CD4-positive, alpha-beta T cell treated with Interferon gamma for 1 hour (primary cell): ENCODE measurements around the gene PIK3C2G.
"Not testable (repeated sequence)": the region's sequence is repeated elsewhere in the genome, so short reads cannot be mapped to it uniquely, and the experiment has no call there.

ENCODE experiments used
- DNase-seq: peaks from one replicate; pipeline ENCODE4 v3.0.0-alpha.2; 2020

The PIK3C2G gene

DNA sequence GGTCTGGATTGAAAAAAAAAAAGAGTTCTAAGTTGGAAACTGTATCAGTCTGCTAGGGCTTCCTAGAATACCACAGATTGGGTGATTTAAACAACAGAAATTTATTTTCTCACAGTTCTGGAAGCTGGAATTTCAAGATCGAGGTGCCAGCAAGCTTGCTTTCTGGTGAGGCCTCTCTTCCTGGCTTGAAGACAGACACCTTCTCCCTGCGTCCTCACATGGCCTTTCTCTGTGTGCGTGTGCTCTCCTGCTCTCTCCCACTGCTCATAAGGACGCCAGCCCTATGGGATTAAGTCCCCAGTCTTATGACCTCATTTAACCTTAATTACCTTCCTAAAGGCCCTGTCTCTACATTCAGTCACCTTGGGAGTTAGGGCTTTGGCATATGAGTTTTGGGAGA lies 215.5 kb downstream of the PIK3C2G start:
- no peak for DNase-seq

DNA sequence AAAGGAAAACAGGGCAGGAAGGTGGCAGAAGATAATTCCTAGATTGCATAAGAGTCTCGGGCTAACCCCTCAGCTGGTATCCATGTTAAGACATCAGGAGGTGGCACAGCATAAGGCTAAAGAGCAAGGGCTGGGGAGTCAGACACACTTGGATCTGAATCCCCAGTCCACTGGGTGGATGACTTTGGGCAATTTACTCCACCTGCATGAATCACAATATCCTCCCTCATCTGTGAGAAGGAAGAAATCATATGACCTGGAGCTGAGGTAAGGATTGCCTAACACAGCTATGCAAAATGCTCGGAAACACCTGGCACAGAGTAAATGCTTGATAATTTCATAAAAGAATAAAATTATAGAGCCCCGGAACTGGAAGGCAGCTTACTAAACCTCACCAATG lies 217.9 kb downstream of the PIK3C2G start:
- no peak for DNase-seq

DNA sequence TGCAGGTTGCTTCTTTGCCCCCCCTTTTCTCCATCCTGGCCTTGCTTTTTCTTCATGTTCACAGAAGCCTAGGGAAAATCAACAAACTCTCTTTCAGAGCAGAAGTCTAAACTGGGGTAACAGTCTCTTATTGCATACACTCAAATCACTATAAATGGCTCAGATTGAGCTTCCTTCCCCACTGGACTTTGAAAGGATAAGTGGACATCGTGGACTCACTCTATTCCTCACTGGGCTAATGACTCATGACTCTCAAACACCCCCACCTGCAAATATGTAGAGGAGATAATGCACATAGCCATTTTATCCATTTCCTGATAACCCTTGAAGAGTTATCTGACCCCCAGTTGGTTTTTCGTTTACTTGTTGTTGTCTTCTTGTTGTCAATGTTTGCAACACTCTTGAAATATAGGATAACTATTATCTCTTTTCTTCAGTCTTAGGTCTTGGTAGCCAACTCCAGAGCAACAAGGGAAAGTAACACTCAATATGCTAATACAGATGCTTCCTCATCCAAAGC lies 221.3 kb downstream of the PIK3C2G start:
- DNase-seq = no peak

DNA sequence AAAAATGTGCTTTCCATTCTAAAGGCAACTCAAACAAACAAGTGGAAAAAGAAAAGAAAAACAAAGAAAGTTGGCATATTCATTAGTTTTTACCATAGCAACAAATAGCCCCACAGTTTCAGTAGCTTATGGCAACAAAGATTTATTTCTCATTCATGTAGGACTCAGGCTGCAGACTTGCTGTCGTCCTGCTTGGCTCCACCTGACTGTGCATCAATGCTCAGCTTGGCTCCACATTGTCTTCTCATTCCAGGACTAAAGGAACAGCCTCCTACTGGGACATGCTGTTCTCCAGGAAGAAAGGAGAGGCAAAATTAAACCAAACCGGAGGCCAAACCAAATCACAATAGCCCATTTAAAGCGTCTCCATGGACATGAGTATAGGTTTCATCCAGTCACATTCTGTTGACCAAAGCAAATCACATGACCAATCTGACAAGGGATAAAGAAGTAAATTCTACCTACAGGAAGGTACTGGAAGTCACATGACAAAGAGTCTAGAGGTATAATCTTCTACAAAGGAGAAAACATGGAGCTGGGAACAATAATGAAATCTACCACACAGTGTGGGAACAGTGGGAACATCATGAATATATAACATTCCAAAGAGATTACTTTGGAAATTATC lies 222.5 kb downstream of the PIK3C2G start:
- no peak for DNase-seq

DNA sequence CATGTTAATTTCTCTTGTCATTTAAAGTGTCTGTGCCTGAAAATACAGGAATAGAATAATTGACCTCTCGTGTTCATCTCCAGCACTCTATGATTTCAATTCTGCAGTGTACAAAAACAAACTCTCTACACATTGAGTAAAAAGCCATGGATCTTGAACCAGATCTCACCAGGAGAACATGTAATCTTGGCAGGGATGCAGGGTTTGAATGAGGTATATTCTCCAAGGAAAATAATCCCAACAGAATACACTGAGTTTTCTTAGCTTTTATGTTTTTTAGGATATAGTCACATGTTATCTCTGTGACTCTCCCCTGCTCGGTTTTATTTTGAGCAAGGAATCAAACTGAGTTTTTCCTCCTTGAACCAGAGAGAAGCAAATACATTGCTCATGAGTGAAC lies 224.7 kb downstream of the PIK3C2G start:
- DNase-seq = no peak

DNA sequence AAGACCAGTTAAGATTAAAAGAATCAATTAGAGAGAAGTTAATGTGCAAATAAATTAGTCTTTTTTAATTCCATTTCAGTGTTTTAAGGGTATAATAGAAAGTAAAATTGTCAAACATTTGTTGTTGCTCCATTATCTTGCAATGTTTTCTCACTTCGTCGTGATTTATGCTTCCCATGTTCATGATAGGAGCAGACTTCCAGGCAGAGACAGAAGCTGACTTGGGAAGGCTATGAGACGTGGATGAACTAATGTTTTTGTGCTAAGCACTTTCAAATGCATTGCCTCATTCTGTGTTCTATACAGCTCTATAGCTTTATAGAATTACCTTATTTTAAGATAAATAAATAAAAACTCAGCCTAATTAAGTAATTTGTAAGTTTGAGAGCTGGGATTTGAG lies 226.2 kb downstream of the PIK3C2G start:
- no peak for DNase-seq

DNA sequence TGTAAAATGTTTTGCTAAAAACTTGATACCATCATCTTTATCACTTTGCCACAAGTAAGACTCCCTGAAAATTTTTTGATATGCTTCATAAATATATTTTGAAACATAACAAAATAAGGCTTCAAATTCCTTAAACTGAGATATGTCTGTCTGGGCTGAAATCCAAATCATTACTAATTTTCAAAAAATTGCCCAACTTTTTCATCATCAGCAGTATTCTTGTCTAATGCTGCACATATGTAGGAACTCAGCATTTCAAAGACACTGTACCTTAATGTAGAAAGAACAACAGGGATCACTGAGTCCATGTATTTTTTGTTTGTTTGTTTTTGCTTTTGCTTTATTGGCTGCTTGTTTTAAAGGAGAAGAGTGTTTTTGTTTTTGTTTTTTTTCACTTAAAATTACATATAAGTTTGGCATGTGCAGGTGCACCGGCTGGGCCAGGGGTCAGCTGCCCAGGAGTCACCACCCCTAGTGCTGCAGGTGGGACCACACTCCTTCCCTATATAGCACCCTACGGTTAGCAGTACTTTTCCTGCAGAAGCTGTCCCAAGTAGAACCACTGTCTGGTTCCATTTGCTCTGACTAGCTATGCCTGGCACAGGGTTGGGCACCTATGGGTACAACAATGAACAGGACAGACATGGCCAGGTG lies 231.2 kb downstream of the PIK3C2G start:
- DNase-seq = no peak

DNA sequence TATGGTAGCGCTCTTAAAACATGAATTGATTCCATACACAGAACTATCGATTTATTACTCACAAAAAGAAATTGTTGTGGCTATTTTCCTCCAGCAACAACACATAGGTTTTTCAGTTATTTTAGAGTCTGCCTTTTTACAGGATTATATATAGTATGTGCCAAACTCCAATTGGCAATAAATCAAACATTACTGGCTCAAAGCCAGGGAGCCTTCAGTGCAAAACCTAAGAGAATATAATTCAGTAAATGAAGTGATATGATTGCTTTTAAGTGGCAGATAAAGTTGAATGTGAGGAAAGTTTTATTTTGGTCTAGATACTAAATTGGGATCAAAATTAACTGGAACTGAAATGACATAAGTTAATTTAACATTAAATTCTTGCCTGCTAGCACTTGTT lies 234.8 kb downstream of the PIK3C2G start:
- no peak for DNase-seq

DNA sequence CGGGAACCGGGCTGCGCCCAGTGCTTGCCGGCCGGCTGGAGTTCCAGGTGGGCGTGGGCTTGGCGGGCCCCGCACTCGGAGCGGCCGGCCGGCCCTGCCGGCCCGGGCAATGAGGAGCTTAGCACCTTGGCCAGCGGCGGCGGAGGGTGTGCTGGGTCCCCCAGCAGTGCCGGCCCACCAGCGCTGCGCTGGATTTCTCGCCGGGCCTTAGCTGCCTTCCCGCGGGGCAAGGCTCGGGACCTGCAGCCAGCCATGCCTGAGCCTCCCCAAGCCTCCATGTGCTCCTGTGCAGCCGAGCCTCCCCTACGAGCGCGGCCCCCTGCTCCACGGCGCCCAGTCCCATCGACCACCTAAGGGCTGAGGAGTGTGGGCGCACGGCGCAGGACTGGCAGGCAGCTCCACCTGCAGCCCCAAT lies 238.8 kb downstream of the PIK3C2G start:
- DNase-seq = not testable (repeated sequence)

DNA sequence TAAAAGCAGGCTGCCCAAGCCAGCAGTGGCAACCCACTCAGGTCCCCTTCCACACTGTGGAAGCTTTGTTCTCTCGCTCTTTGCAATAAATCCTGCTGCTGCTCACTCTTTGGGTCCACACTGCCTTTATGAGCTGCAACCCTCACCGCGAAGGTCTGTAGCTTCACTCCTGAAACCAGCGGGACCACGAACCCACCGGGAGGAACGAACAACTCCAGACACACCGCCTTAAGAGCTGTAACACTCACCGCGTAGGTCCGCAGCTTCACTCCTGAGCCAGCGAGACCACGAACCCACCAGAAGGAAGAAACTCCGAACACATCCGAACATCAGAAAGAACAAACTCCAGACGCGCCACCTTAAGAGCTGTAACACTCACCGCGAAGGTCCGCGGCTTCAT lies 239.4 kb downstream of the PIK3C2G start:
- not testable (repeated sequence) for DNase-seq

DNA sequence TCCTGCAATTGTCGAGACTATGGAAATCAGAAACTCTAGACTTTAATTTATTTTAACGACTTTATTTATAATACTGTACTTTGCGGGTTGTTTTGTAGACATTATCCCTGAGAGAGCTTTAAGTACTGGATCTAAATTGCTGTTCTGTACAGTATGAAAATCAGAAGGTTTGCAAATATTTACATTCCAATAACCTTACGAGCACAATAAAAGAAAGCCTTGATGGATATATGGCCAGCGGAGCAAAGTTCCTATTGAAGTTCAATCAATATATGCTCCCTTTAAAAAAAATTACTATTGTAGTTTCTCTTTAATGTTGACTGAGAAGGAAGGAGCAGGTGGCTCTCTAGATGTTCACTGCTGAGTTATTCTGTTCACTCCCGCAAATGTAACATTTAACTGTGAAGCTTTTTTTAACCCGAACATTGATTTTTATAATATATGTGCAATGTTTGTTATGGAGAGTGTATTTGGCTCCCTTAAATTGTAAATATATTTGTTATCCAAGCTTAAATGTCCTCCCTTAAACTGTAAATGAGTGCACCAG lies 241.2 kb downstream of the PIK3C2G start:
- DNase-seq = no peak

DNA sequence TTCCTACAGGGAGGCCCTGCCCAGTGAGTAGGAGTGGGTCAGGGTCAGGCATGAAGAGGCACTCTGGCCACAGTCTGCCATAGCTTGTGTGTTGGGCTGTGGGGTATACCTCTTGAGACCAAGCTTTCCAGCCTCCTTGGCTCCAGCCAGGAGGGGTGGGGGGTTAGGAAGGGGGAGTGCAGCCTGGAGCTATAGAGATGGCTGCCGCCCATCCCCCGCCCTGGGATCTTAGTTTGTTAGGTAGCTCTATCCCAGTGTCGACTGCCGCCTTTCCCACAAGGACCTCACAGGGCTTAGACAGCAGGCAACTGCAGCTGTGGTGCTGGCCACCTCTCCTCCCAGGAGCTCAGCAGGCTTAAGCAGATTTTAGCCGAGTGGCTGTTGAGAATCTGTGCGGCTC lies 260.1 kb downstream of the PIK3C2G start:
- no peak for DNase-seq

DNA sequence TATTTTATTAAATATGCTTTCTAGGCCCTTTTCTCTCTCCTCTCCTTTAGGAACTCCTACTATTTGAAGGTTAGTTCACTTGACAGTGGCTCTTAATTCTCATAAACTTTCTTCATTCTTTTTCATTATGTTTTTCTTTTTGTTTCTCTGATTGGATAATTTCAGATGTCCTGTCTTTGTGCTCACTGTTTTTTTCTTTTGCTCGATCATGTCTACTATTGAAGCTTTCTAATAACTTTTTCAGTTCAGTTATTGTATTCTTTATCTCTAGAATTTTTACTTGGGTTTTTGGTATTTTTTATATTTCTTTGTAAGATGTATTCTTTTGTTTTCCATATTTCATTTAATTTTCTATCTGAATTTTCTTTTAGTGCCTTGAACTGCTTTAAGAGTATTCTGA lies 261.5 kb downstream of the PIK3C2G start:
- DNase-seq = no peak

DNA sequence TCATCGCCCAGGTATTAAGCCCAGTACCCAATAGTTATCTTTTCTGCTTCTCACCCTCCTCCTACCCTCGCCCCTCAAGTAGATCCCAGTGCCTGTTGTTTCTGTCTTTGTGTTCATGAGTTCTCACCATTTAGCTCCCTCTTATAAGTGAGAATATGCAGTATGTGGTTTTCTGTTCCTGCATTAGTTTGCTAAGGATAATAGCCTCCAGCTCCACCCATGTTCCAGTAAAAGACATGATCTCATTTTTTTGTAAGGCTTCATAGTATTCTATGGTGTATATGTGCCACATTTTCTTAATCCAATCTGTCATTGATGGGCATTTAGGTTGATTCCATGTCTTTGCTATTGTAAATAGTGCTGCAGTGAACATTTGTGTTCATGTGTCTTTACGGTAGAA lies 281.2 kb downstream of the PIK3C2G start:
- not testable (repeated sequence) for DNase-seq

DNA sequence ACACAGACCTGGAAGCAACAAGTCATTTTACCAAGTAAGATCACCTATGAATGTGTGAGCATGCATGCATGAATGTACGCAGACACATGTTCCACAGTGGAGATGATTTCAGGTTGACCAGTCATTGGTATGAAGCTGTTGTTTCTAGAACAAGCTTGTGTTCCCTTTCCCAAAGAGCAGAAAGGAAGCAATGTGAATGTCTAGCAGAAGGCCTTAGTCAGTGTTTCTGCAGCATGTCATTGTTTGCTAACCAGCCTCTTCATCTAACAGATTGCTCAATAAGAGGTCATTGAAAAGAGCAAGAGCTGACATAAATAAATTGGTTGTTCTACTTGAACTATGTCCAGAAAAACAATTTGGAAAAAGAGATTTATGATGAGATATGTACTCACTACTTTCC lies 285.1 kb downstream of the PIK3C2G start:
- no peak for DNase-seq

DNA sequence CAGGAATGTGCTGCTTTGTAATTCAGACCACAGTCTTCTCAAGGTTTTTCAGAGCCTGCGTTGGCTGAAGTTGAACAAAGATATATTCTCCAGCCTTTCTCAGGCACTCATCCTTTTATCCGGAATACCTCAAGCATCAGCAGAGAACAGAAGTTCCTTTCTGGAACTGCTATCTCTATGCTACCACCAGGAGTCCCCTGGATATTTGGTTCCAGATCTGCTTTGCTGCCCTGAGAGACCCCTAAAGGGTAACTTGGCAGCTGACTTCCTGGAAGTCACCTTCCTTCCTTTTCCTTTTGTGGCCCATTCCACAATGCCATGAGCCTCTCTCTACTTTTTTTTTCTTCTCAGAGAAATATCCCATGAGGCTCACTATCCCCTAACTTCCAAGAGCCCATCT lies 288.3 kb downstream of the PIK3C2G start:
- DNase-seq = no peak

DNA sequence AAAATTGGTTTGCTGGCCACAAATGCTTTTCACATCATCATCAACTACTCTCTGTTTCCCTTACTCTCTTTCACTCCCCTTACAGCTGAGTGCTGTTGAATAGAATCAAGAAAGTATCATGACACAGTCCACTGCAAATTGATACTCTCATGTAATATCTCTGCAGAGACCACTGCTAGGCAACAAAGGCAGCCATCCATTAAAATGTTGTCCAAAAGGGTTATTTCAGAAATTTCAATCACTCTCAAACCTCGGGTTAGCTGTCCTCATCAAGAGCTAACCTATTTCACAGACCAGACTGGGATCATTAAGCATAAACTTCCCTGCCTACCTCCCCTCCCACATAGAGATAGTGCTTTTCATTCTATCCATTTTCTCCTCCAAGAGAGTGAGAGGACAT lies 289.8 kb downstream of the PIK3C2G start:
- DNase-seq = no peak

DNA sequence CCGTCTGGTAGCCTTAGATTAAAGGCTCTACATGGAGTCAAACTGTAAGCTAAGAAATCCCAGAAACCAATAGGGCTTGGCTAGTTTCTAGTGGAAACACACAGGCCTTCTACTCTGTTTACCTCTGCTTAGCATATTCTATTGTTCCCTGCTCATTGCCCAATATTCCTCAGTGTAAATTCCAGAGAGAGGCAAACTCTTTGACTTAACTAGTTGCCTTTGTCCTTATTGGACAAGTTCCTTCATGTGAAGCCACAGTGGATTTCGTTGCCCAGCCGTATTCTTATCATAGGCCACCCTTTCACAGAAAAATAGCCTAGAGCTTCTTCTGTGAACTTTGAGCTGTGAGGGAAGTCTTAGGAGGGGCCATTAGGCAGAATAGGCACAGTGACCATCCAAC lies 290.4 kb downstream of the PIK3C2G start:
- DNase-seq = no peak

DNA sequence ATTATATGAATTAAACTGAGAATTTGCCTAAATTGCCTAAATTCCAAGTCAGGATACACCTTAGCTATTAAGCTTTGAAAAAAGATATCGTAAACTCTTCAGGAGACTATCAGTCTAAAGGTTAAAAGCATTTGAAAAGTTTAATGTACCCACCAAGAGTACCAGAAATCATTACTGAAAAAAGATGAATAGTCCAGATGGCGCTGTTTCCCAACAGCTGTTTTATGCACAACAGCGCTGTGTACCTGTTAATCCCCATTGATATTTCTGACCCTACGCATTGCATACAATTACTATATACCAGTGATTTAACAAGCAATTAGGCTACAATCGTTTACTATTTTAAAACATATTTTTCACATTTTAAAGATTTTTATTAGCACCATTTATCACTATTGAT lies 291.5 kb downstream of the PIK3C2G start:
- DNase-seq = no peak

DNA sequence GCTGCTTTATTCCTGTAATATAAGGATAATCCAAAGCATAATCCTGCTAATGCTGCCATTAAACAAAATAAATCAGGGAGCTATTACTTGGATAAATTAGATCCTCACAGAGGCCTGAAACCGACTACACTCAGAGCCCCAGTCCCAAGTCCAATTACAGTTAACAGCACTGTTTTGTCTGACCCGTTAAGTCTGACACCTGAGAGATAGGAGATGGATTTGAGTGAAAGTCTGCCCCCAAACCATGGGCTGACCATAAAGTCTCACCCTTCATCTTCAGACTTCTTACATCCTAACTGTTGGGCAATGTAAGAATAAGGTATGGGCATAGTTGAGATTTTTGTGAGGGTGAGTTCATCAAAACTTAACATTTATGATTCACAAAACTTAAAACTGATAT lies 294.8 kb downstream of the PIK3C2G start:
- DNase-seq = no peak

DNA sequence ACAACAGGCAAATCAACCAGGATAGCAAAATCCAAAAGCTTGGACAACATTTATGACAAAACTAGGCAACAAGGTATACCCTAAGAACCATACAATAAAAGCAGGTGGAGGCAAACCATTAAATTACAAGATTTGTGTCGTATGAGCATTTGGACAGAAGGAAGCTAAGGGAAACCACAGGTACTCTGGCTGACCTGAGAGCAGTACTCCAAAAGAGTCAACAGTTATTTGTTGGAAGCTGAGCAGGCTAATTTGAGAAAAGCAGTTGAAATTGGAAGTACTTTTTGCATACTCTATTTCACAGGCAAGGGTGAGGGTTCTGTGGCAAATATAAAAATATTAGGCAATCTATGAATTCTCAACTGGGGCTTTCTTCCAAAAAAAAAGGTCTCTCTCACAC lies 297.9 kb downstream of the PIK3C2G start:
- DNase-seq = no peak

DNA sequence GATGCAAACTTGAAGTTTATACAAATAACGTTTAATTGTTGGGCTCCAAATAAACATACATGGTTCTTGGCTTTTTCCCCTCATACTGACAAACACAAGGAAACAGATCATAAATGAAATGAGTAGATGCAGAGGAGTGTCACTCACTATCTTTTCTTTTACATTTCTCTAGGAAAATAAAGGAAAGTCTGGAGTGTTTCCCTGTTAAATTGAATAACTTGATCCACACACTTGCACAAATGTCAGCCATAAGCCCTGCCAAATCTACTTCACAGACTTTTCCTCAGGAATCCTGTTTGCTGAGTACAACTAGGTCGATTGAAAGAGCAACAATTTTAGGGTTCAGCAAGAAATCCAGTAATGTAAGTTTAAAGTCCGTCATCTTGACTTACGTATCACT lies 301.2 kb downstream of the PIK3C2G start:
- no peak for DNase-seq

DNA sequence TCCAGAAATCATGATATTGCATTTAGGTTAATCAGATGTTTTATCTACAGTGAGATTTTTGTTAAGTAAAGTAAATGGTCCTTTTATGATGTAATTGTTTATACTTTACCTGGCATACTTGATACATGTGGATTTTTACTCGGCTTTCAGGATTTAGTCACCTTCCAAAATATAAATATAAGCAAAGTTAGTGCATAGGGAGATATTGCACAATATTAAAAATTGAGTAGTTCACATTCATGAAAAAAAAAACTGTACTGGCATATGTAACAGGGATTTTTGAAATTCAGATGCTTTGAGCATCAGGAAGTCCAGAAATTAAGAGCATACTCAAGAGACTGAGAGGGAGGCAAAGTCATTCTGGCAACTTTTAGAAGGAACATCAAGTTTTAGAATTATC lies 303.0 kb downstream of the PIK3C2G start:
- no peak for DNase-seq

DNA sequence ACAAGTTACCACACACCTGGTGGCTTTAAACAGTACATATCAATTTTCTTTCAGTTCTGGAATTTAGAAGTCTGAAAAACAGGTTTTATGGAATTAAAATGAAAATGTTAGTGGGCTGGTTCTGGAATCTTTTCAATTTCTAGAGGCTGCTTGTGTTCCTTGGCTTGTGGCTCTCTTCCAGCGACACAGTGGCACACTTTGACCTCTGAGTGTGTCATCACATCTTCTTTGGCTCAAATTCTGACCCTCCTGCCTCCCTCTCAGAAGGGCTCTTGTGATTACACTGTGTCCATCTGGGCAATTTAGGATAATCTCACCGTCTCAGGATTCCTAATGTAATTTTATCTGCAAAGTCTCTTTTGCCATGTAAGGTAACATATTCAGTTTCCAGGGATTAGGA lies 306.5 kb downstream of the PIK3C2G start:
- no peak for DNase-seq

DNA sequence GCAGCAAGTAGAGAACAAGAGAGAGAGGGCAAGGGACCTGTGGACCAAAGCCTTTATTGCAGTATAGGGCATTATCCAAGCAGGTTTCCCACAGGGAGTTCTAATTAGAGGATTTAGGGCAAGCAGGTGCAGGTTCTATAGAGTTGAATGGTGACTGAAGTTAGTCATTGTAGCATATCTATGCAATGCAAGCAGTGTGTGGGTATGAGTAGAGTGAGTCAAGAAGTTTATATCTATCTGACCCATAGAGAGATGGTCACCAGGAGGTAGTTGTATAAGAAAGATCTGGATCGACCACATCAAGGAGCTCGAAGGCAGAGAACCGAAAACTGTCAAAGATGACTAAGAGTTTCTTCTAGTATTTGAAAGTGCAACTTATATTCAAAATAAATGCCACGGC lies 309.2 kb downstream of the PIK3C2G start:
- DNase-seq = no peak
